GM12878 (cell line): ENCODE results near the gene PARP4. TPM values are rescaled to one million over a fixed set of nuclear protein-coding genes. Genes with fewer than 3 reads are reported as not detected.

Source experiments
- ATAC-seq: fragments of 200-7000 bp; cut with Tn5 transposase; 3 replicates; pipeline ENCODE4 v1.9.1; 2020; ENCODE audit warnings: mild to moderate bottlenecking, moderate library complexity
- BruUV-seq: library from RNA; stranded (reverse); fragments of 400-500 nt; replicated peaks from 2 replicates; lab custom pipeline; 2021; lab: Mats Ljungman, UMichigan
- CTCF ChIA-PET: fragments of 300-600 bp; sonication (Branson Sonifier 250); formaldehyde crosslinking; extraction: SDS; loops from one replicate; lab custom pipeline; 2021; ENCODE audit warnings: inconsistent platforms; lab: Yijun Ruan, JAX
- POLR2A ChIA-PET: fragments of 350-600 bp; formaldehyde crosslinking; extraction: SDS; loops from one replicate; lab custom pipeline; 2021; ENCODE audit warnings: inconsistent platforms; lab: Charles Lee
- RAD21 ChIA-PET: fragments of 300-600 bp; sonication (Branson Sonifier 250); formaldehyde crosslinking; loops from one replicate; lab custom pipeline; 2023; ENCODE audit warnings: antibody characterized with exemption; ENCODE audit not compliant: unreplicated experiment; lab: Charles Lee
- SMC1A ChIA-PET: fragments of 300-600 bp; sonication (Branson Sonifier 250); formaldehyde crosslinking; loops from one replicate; lab custom pipeline; 2023; ENCODE audit not compliant: unreplicated experiment, uncharacterized antibody; lab: Charles Lee
- DNase-seq: peaks from one replicate; pipeline ENCODE4 v3.0.0-alpha.2; 2011; ENCODE audit warnings: low read depth, low spot score
- FAIRE-seq: peaks from 3 replicates; lab custom pipeline; 2011; peaks lifted over from hg19 to GRCh38; lab: Jason Lieb, UNC
- H2AFZ ChIP-seq: 2 replicates; pipeline ENCODE4 v1.6.0; 2011; ENCODE audit warnings: low read depth, low read length, control low read depth; ENCODE audit not compliant: control insufficient read depth
- H3K27ac ChIP-seq: 2 replicates; pipeline ENCODE4 v1.5.1; 2011; ENCODE audit warnings: control low read depth; ENCODE audit not compliant: control insufficient read depth, insufficient read depth
- H3K27me3 ChIP-seq, 2 experiments: replicated peaks in 1 of 2; 2 replicates each; pipeline versions ENCODE4 v1.6.0 to v1.6.1; 2011; ENCODE audit warnings: low read length in 1 of 2; ENCODE audit not compliant: control insufficient read depth in 2 of 2, insufficient read depth in 2 of 2
- H3K36me3 ChIP-seq, 2 experiments: 2 replicates each; pipeline ENCODE4 v1.5.1; 2011; ENCODE audit warnings: low read length in 1 of 2; ENCODE audit not compliant: control insufficient read depth in 2 of 2, insufficient read depth in 2 of 2
- H3K4me1 ChIP-seq: 2 replicates; pipeline ENCODE4 v1.6.1; 2011; ENCODE audit warnings: mild to moderate bottlenecking, low read length, moderate library complexity, mixed read lengths; ENCODE audit not compliant: control insufficient read depth, insufficient read depth
- H3K4me2 ChIP-seq: 2 replicates; pipeline ENCODE4 v1.6.0; 2011; ENCODE audit warnings: control low read depth; ENCODE audit not compliant: control insufficient read depth, insufficient read depth
- H3K4me3 ChIP-seq: fragments of 200-600 bp; sonication (generic); 2 replicates; pipeline ENCODE4 v1.5.1; 2016
- H3K79me2 ChIP-seq: 2 replicates; pipeline ENCODE4 v1.6.0; 2011; ENCODE audit warnings: low read length; ENCODE audit not compliant: control insufficient read depth, insufficient read depth
- H3K9ac ChIP-seq: 2 replicates; pipeline ENCODE4 v1.8.0; 2011; ENCODE audit warnings: low read length, control low read depth, mixed read lengths; ENCODE audit not compliant: control insufficient read depth, insufficient read depth
- H3K9me3 ChIP-seq: replicated peaks from 3 replicates; pipeline ENCODE4 v1.5.1; 2011; ENCODE audit warnings: mild to moderate bottlenecking, low read length; ENCODE audit not compliant: control insufficient read depth, insufficient read depth
- H4K20me1 ChIP-seq: 2 replicates; pipeline ENCODE4 v1.6.0; 2011; ENCODE audit not compliant: control insufficient read depth, insufficient read depth
- ATF7 ChIP-seq: fragments of 450-650 bp; IDR thresholded peaks from 2 replicates; pipeline ENCODE4 v1.6.1; 2016; ENCODE audit warnings: low read depth, mild to moderate bottlenecking
- BCLAF1 ChIP-seq: fragments of 450-650 bp; IDR thresholded peaks from 2 replicates; pipeline ENCODE4 v1.6.1; 2017; ENCODE audit warnings: antibody characterized with exemption, mild to moderate bottlenecking, moderate library complexity
- E4F1 ChIP-seq: fragments of 450-650 bp; IDR thresholded peaks from 2 replicates; pipeline ENCODE4 v1.6.1; 2018; ENCODE audit warnings: borderline replicate concordance, mild to moderate bottlenecking; ENCODE audit not compliant: partially characterized antibody
- JUNB ChIP-seq: IDR thresholded peaks from 2 replicates; pipeline ENCODE4 v1.6.1; 2016; ENCODE audit warnings: antibody characterized with exemption, mild to moderate bottlenecking
- MEF2B ChIP-seq: fragments of 450-650 bp; IDR thresholded peaks from 2 replicates; pipeline ENCODE4 v1.6.1; 2018; ENCODE audit warnings: mild to moderate bottlenecking, moderate library complexity; ENCODE audit not compliant: partially characterized antibody, poor library complexity, severe bottlenecking
- RBBP5 ChIP-seq: fragments of 200-600 bp; sonication (generic); conservative IDR thresholded peaks from 2 replicates; pipeline ENCODE4 v1.6.1; 2016
- SRF ChIP-seq, 2 experiments: IDR thresholded peaks; 2 replicates each; pipeline ENCODE4 v1.6.1; 2011; ENCODE audit warnings: low read depth in 2 of 2, low read length in 2 of 2, mild to moderate bottlenecking in 1 of 2, moderate library complexity in 1 of 2
- SUPT20H ChIP-seq: IDR thresholded peaks from 2 replicates; pipeline ENCODE4 v1.6.1; 2011; ENCODE audit warnings: low read depth, mild to moderate bottlenecking, low read length, moderate library complexity, borderline replicate concordance; ENCODE audit not compliant: control insufficient read depth
- SUZ12 ChIP-seq: fragments of 200-600 bp; sonication (generic); IDR thresholded peaks from one replicate; pipeline ENCODE4 v1.6.1; 2018; ENCODE audit warnings: antibody characterized with exemption, mild to moderate bottlenecking; ENCODE audit not compliant: unreplicated experiment
- YY1 ChIP-seq: IDR thresholded peaks from 2 replicates; pipeline ENCODE4 v1.6.1; 2011; ENCODE audit warnings: low read depth, mild to moderate bottlenecking, low read length
- ZBED1 ChIP-seq: IDR thresholded peaks from 2 replicates; pipeline ENCODE4 v1.6.1; 2016; ENCODE audit warnings: borderline replicate concordance
- ZBTB11 ChIP-seq: fragments of 450-650 bp; formaldehyde crosslinking; IDR thresholded peaks from 2 replicates; pipeline ENCODE4 v1.5.0; 2022; ENCODE audit warnings: mild to moderate bottlenecking, missing genetic modification characterization
- WGBS: methylation state at CpG from one replicate; pipeline ENCODE4 v1.1.6; 2016; ENCODE audit warnings: low lambda C conversion rate; ENCODE audit not compliant: insufficient replicate concordance, insufficient coverage; ENCODE audit errors: missing lambda C conversion rate; 5-methylcytosine and 5-hydroxymethylcytosine counted together
- in situ Hi-C: fragments of 300-500 bp; cut with MboI; formaldehyde crosslinking; loops from 9 replicates; pipeline ENCODE4 v1.14.3; 2018; ENCODE audit warnings: mixed read lengths
- intact Hi-C: fragments of 100-400 bp; cut with micrococcal nuclease; formaldehyde crosslinking; loops from one replicate; pipeline ENCODE4 v1.14.2; 2022; ENCODE audit not compliant: unreplicated experiment
- polyA plus RNA-seq, 11 experiments: library from polyadenylated mRNA; depleted of rRNA in 4 of 11; unstranded in 6 of 11; stranded (reverse) in 5 of 11; fragments of >200 nt; fragmentation: Nextera tagmentation in 4 of 11; fragmentation: Illumina TruSeq in 1 of 11; extraction: Ambion mirVana in 4 of 11; extraction: Trizol in 1 of 11; gene quantifications; 1 replicate in 1 of 11; 2 replicates in 10 of 11; pipeline versions ENCODE4 v1.2.1 to v1.2.3, GENCODE V29; 2011 to 2016; ENCODE audit warnings: inconsistent platforms in 2 of 11, missing spikeins in 2 of 11, low read depth in 1 of 11
- total RNA-seq, 4 experiments: library from RNA; depleted of rRNA in 3 of 4; stranded (reverse); fragments of >200 nt in 3 of 4; fragmentation: Illumina TruSeq in 1 of 4; extraction: Trizol in 1 of 4; gene quantifications; 2 replicates each; pipeline versions ENCODE4 v1.2.1 to v1.2.3, GENCODE V29; 2013 to 2021

The PARP4 gene
- total and polyA plus RNA-seq, 10 of the 15 experiments (the other 5 are each of a cell fraction or from before 2014, with no cell fraction given) = 12.8 to 52.6 (median 46.1) TPM

GRCh38 chr13:24511019-24511815, 1.4 kb downstream of the PARP4 start:
- ChIA-PET RAD21 (interaction anchor here (0.5 to 1.7 kb wide), 2 partner anchors 43 to 237 kb away, joined by 3 to 4 read pairs; no protein-coding TSS in a partner anchor), POLR2A (no interaction called here), CTCF (no interaction called here), SMC1A (interaction anchor here (0.7 to 0.9 kb wide), 2 partner anchors 61 to 249 kb away, joined by 3 read pairs; no protein-coding TSS in a partner anchor)
- ATAC-seq (peak; percentile 73), FAIRE-seq (peak; percentile 59), DNase-seq (peak; percentile 63)
- Histone ChIP-seq H3K4me3 (peak overlapping the region; percentile 82), H3K4me2 (peak overlapping the region; percentile 69), H3K9me3 (no peaks in the 10 kb centered on the region; the same call in 2 of the 3 replicates), H2AFZ (no peak overlapping the region), H3K79me2 (peaks cover 48% of the 10 kb centered on the region), H3K27me3 (no peaks in the 10 kb centered on the region), H3K36me3 (peaks cover 0 to 5% of the 10 kb centered on the region in 2 experiments; a peak in 1 of 4 replicates), H3K4me1 (no peaks in the 10 kb centered on the region), H3K27ac (peak overlapping the region; percentile 85), H3K9ac (peak overlapping the region; percentile 90), H4K20me1 (no peaks in the 10 kb centered on the region)
- BruUV-seq = TSS peak; percentile 68
- intact Hi-C loops = loop anchor here (5.0 kb wide), 1 partner anchor 239 kb away; no protein-coding TSS in a partner anchor
- under 1% methylated on average over 22 of the region's 22 CpGs for WGBS
- in situ Hi-C loops = no loop called here
- TF ChIP-seq ZBED1 (no peak; the same call in 1 of the 2 replicates), SUZ12 (no peak), SUPT20H (no peak), ZBTB11 (CRISPR knock-in tag) (no peak), YY1 (no peak), RBBP5 (no peak), MEF2B (no peak), JUNB (no peak), ATF7 (peak; percentile 43; the same call in 1 of the 2 replicates), E4F1 (no peak), SRF (IDR thresholded peaks at IDR 0.05; ENCODE audit: low read depth in 2 of 2, low read length in 2 of 2) (no peak), BCLAF1 (no peak)
